A549 (cell line): ENCODE results near the gene IGFBP5. TPM values are rescaled to one million over a fixed set of nuclear protein-coding genes. Genes with fewer than 3 reads are reported as not detected.

Experiments
- ATAC-seq, 2 experiments: fragments of 200-7000 bp in 1 of 2; fragments of >200 bp in 1 of 2; cut with Nextera tagmentation in 1 of 2; cut with Tn5 transposase in 1 of 2; 3 replicates each; pipeline versions ENCODE4 v1.8.0 to v1.9.1; 2018 to 2020; ENCODE audit warnings: mild to moderate bottlenecking in 1 of 2, moderate library complexity in 1 of 2
- CTCF ChIA-PET: fragments of 300-600 bp; sonication (Branson Sonifier 250); formaldehyde crosslinking; extraction: SDS; loops from one replicate; lab custom pipeline; 2021; ENCODE audit warnings: antibody characterized with exemption, inconsistent platforms; lab: Yijun Ruan, JAX
- POLR2A ChIA-PET: fragments of 350-600 bp; formaldehyde crosslinking; extraction: SDS; loops from one replicate; lab custom pipeline; 2021; ENCODE audit warnings: antibody characterized with exemption, inconsistent platforms; lab: Yijun Ruan, JAX
- DNase-seq, 2 experiments: peaks; one replicate each; pipeline versions ENCODE4 v3.0.0 to v3.0.0-alpha.2; 2011 to 2016; ENCODE audit warnings: low read depth in 1 of 2, low spot score in 1 of 2
- FAIRE-seq: peaks from 2 replicates; lab custom pipeline; 2011; peaks lifted over from hg19 to GRCh38; lab: Jason Lieb, UNC
- H3K27ac ChIP-seq, 2 experiments: fragments of >200 bp; sonication (Bioruptor Twin); formaldehyde crosslinking; 3 replicates each; pipeline ENCODE4 v1.5.1; 2016 to 2017
- H3K4me1 ChIP-seq: fragments of >200 bp; sonication (Bioruptor Twin); formaldehyde crosslinking; 3 replicates; pipeline ENCODE4 v1.6.1; 2016
- H3K4me2 ChIP-seq: fragments of >200 bp; sonication (Bioruptor Twin); formaldehyde crosslinking; 3 replicates; pipeline ENCODE4 v1.6.1; 2016
- H3K4me3 ChIP-seq: fragments of >200 bp; sonication (Bioruptor Twin); formaldehyde crosslinking; 3 replicates; pipeline ENCODE4 v1.5.1; 2016
- H3K9me3 ChIP-seq: fragments of >200 bp; sonication (Bioruptor Twin); formaldehyde crosslinking; 3 replicates; pipeline ENCODE4 v1.6.1; 2016
- BHLHE40 ChIP-seq: IDR thresholded peaks from 2 replicates; pipeline ENCODE4 v1.6.1; 2012; ENCODE audit warnings: low read depth, low read length, inconsistent platforms
- CHD4 ChIP-seq: fragments of 200-600 bp; sonication (generic); IDR thresholded peaks from 2 replicates; pipeline ENCODE4 v1.6.1; 2016; ENCODE audit warnings: antibody characterized with exemption, mild to moderate bottlenecking, borderline replicate concordance
- EHF ChIP-seq: fragments of 250-450 bp; sonication (Bioruptor Pico); IDR thresholded peaks from 2 replicates; pipeline ENCODE4 v1.5.0; 2020; ENCODE audit warnings: mild to moderate bottlenecking
- EP300 ChIP-seq, 2 experiments: fragments of >200 bp; sonication (Bioruptor Twin); formaldehyde crosslinking; IDR thresholded peaks; 2 replicates in 1 of 2; 3 replicates in 1 of 2; pipeline ENCODE4 v1.6.1; 2016 to 2017
- ESRRA ChIP-seq: fragments of 150-350 bp; IDR thresholded peaks from 2 replicates; pipeline ENCODE4 v1.6.1; 2014; ENCODE audit warnings: mild to moderate bottlenecking, low read length, borderline replicate concordance
- HDAC2 ChIP-seq: fragments of 200-600 bp; sonication (generic); IDR thresholded peaks from 2 replicates; pipeline ENCODE4 v1.6.1; 2016
- HEYL ChIP-seq: fragments of 250-450 bp; sonication (Bioruptor Pico); IDR thresholded peaks from 2 replicates; pipeline ENCODE4 v1.8.0; 2021; ENCODE audit warnings: mild to moderate bottlenecking, moderate library complexity
- JUN ChIP-seq, 2 experiments: fragments of >200 bp; sonication (Bioruptor Twin); formaldehyde crosslinking; IDR thresholded peaks; 2 replicates in 1 of 2; 3 replicates in 1 of 2; pipeline ENCODE4 v1.6.1; 2016 to 2017
- KDM1A ChIP-seq: fragments of 200-600 bp; sonication (generic); IDR thresholded peaks from 2 replicates; pipeline ENCODE4 v1.6.1; 2016; ENCODE audit warnings: low read depth, mild to moderate bottlenecking
- MAFK ChIP-seq: fragments of 450-650 bp; IDR thresholded peaks from 2 replicates; pipeline ENCODE4 v1.6.1; 2014; ENCODE audit not compliant: partially characterized antibody
- MYC ChIP-seq: IDR thresholded peaks from 2 replicates; pipeline ENCODE4 v1.6.1; 2012; ENCODE audit warnings: mild to moderate bottlenecking, inconsistent platforms, low read length, improper control_type of control experiment, borderline replicate concordance
- NFE2L2 ChIP-seq: fragments of 150-350 bp; conservative IDR thresholded peaks from 2 replicates; pipeline ENCODE4 v1.6.1; 2014; ENCODE audit warnings: low read length
- POLR2A ChIP-seq: IDR thresholded peaks from 2 replicates; pipeline ENCODE4 v1.6.1; 2012; ENCODE audit warnings: mild to moderate bottlenecking, low read length
- RARB ChIP-seq: fragments of 250-450 bp; sonication (Bioruptor Pico); IDR thresholded peaks from 2 replicates; pipeline ENCODE4 v1.8.0; 2021; ENCODE audit warnings: mild to moderate bottlenecking, moderate library complexity
- SREBF2 ChIP-seq: fragments of 450-650 bp; IDR thresholded peaks from 2 replicates; pipeline ENCODE4 v1.6.1; 2014; ENCODE audit warnings: mild to moderate bottlenecking, moderate library complexity
- TFCP2L1 ChIP-seq: fragments of 250-450 bp; sonication (Bioruptor Pico); IDR thresholded peaks from 2 replicates; pipeline ENCODE4 v1.5.0; 2021; ENCODE audit warnings: mild to moderate bottlenecking
- TP53 ChIP-seq: fragments of 250-450 bp; sonication (Bioruptor Pico); IDR thresholded peaks from 2 replicates; pipeline ENCODE4 v1.5.0; 2021; ENCODE audit warnings: mild to moderate bottlenecking, moderate library complexity
- WGBS: methylation state at CpG from one replicate; pipeline ENCODE4 v1.1.6; 2017; ENCODE audit errors: missing lambda C conversion rate; 5-methylcytosine and 5-hydroxymethylcytosine counted together
- polyA plus RNA-seq, 4 experiments: library from polyadenylated mRNA; depleted of rRNA in 3 of 4; stranded (reverse); fragments of >200 nt; fragmentation: RNase III in 1 of 4; extraction: RNeasy Plus Mini Kit Qiagen cat#74134 plus additional on column Dnase treatment in 1 of 4; gene quantifications; 2 replicates in 3 of 4; 3 replicates in 1 of 4; pipeline ENCODE4 v1.2.3, GENCODE V29; 2011 to 2017
- TF ChIP-seq, protein P1 (sequence below): IDR thresholded peaks from 2 replicates; pipeline ENCODE4 v1.6.1; 2012
- TF ChIP-seq, protein P2 (sequence below): fragments of 200-600 bp; sonication (generic); IDR thresholded peaks from 2 replicates; pipeline ENCODE4 v1.6.1; 2016; ENCODE audit warnings: antibody characterized with exemption, mild to moderate bottlenecking, moderate library complexity
- TF ChIP-seq, protein P3 (sequence below): fragments of 450-650 bp; IDR thresholded peaks from 2 replicates; pipeline ENCODE4 v1.6.1; 2014; ENCODE audit warnings: antibody characterized with exemption

The IGFBP5 gene
- polyA plus RNA-seq, 2 of the 4 experiments (the other 2 are of a cell fraction), result 0.23 to 0.97 TPM

DNA sequence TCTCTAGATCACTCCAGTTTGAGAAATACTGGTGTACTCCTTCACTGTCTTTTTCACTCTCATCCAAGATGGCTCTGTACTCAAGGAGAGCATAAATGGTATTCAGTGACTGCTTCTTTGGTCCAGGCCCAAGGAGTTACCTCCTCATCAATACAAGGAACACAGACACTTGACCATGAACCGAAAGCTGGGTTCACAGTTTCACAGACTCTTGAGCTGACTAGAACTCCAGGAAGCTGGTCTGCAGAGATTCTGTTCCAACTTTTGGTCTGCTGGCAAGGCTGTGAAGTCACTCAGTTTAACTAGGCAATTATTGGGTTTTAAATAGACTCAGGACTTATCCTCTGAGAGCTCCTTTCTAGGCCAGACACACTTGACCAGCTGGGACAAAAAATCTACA is 7.4 kb upstream of the IGFBP5 start:
- WGBS, result 60% methylated on average over 1 of the region's 1 CpG
- CTCF ChIA-PET, result interaction anchor here (0.8 to 1.3 kb wide), 2 partner anchors 184 to 1011 kb away, joined by 3 to 6 read pairs; no protein-coding TSS in a partner anchor
- no peak for DNase-seq
- POLR2A ChIA-PET, result no interaction called here
- no peak overlapping the region for H3K4me3 ChIP-seq
- FAIRE-seq, result no peak
- no peak overlapping the region for H3K4me2 ChIP-seq
- no peaks in the 10 kb centered on the region for H3K4me1 ChIP-seq
- no peaks in the 10 kb centered on the region for H3K9me3 ChIP-seq
- H3K27ac ChIP-seq, result no peak overlapping the region
- TF ChIP-seq RARB (CRISPR knock-in tag) (no peak), NFE2L2 (no peak), EP300 (IDR thresholded peaks at IDR 0.05) (no peak)
- TF ChIP-seq, protein P1, sequence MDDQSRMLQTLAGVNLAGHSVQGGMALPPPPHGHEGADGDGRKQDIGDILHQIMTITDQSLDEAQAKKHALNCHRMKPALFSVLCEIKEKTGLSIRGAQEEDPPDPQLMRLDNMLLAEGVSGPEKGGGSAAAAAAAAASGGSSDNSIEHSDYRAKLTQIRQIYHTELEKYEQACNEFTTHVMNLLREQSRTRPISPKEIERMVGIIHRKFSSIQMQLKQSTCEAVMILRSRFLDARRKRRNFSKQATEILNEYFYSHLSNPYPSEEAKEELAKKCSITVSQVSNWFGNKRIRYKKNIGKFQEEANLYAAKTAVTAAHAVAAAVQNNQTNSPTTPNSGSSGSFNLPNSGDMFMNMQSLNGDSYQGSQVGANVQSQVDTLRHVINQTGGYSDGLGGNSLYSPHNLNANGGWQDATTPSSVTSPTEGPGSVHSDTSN, result no peak
- no peak for ATAC-seq

DNA sequence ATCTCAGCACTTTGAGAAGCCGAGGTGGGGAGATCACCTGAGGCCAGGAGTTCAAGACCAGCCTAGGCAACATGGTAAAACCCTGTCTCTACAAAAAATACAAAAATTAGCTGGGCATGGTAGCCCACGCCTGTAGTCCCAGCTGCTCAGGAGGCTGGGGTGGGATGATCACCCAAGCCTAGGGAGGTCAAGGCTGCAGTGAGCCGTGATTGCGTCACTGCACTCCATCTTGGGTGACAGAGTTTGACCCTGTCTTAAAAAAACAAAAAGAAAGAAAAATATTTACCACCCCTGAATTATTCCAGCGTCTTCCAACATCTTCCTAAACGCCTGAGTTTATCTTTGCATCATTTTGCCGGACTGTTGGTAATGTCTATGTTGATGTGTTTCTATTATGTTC is 6.2 kb upstream of the IGFBP5 start:
- DNase-seq, result no peak
- FAIRE-seq, result no peak
- CTCF ChIA-PET, result interaction anchor here (0.5 to 0.6 kb wide), 2 partner anchors 640 to 809 kb away, joined by 3 to 4 read pairs; no protein-coding TSS in a partner anchor
- Histone ChIP-seq H3K4me3 (no peak overlapping the region), H3K4me1 (0 out of 3 replicates have a peak, but pooled peaks cover under 1% of the 10 kb centered on the region), H3K27ac (no peak overlapping the region), H3K4me2 (no peak overlapping the region), H3K9me3 (no peaks in the 10 kb centered on the region)
- ATAC-seq, result no peak
- TF ChIP-seq POLR2A (no peak), HEYL (no peak), MYC (no peak), SREBF2 (no peak), JUN (IDR thresholded peaks at IDR 0.05) (no peak), CHD4 (no peak), TP53 (no peak), TFCP2L1 (CRISPR knock-in tag) (no peak)
- TF ChIP-seq, protein P2, sequence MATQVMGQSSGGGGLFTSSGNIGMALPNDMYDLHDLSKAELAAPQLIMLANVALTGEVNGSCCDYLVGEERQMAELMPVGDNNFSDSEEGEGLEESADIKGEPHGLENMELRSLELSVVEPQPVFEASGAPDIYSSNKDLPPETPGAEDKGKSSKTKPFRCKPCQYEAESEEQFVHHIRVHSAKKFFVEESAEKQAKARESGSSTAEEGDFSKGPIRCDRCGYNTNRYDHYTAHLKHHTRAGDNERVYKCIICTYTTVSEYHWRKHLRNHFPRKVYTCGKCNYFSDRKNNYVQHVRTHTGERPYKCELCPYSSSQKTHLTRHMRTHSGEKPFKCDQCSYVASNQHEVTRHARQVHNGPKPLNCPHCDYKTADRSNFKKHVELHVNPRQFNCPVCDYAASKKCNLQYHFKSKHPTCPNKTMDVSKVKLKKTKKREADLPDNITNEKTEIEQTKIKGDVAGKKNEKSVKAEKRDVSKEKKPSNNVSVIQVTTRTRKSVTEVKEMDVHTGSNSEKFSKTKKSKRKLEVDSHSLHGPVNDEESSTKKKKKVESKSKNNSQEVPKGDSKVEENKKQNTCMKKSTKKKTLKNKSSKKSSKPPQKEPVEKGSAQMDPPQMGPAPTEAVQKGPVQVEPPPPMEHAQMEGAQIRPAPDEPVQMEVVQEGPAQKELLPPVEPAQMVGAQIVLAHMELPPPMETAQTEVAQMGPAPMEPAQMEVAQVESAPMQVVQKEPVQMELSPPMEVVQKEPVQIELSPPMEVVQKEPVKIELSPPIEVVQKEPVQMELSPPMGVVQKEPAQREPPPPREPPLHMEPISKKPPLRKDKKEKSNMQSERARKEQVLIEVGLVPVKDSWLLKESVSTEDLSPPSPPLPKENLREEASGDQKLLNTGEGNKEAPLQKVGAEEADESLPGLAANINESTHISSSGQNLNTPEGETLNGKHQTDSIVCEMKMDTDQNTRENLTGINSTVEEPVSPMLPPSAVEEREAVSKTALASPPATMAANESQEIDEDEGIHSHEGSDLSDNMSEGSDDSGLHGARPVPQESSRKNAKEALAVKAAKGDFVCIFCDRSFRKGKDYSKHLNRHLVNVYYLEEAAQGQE, result no peak
- TF ChIP-seq, protein P3, sequence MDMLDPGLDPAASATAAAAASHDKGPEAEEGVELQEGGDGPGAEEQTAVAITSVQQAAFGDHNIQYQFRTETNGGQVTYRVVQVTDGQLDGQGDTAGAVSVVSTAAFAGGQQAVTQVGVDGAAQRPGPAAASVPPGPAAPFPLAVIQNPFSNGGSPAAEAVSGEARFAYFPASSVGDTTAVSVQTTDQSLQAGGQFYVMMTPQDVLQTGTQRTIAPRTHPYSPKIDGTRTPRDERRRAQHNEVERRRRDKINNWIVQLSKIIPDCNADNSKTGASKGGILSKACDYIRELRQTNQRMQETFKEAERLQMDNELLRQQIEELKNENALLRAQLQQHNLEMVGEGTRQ, result no peak
- TF ChIP-seq, protein P1, result no peak
- 53% methylated on average over 7 of the region's 7 CpGs for WGBS
- POLR2A ChIA-PET, result no interaction called here

DNA sequence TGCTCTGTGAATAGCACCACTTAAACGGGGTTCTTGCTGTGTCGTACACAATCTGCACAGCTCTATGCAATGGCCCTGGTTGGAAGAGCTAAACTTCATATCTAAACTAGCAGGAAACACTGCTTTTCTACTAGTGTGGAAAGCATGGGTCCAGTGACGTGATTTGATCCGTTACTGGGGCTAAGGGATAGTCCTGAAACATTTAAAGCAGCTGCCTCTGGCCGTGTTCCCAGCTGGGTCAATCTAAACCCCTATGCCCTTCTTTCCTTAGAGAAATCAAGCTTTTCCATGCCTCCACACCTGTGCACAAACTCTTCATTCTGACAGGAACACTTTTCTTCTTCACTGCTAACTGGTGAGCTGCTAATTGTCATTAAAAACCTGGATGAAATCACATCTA is 5.4 kb upstream of the IGFBP5 start:
- 0 out of 3 replicates have a peak, but pooled peaks cover 8% of the 10 kb centered on the region for H3K4me1 ChIP-seq
- WGBS, result 37% methylated on average over 5 of the region's 5 CpGs
- ATAC-seq (no peak), DNase-seq (no peak), FAIRE-seq (no peak)
- H3K4me3 ChIP-seq, result no peak overlapping the region
- H3K4me2 ChIP-seq, result no peak overlapping the region
- H3K27ac ChIP-seq, result no peak overlapping the region
- no peaks in the 10 kb centered on the region for H3K9me3 ChIP-seq
- ChIA-PET CTCF (interaction anchor here (0.5 to 1.3 kb wide), 4 partner anchors 810 to 1012 kb away, joined by 3 to 7 read pairs (median 4); no protein-coding TSS in a partner anchor), POLR2A (no interaction called here)
- no peak for TF ChIP-seq MAFK
- TF ChIP-seq KDM1A, result no peak
- no peak for TF ChIP-seq ESRRA
- TF ChIP-seq BHLHE40, result no peak
- TF ChIP-seq HDAC2, result no peak
- no peak for TF ChIP-seq SREBF2
- TF ChIP-seq, protein P2, result no peak
- TF ChIP-seq EHF (CRISPR knock-in tag), result no peak
- no peak for TF ChIP-seq TFCP2L1 (CRISPR knock-in tag)
- TF ChIP-seq, all 56 proteins: peak for 0
